GM19239 (cell line): Measurements from ENCODE around the gene SETD2.
A peak's percentile ranks its signal among the peaks of the same experiment; 100 is the strongest.

ENCODE experiments used
- DNase-seq: peaks from one replicate; pipeline ENCODE4 v3.0.0; 2011; ENCODE audit warnings: low spot score; ENCODE audit not compliant: insufficient read length
- FAIRE-seq: peaks from 2 replicates; lab custom pipeline; 2011; peaks lifted over from hg19 to GRCh38; lab: Jason Lieb, UNC

SETD2 gene

DNA sequence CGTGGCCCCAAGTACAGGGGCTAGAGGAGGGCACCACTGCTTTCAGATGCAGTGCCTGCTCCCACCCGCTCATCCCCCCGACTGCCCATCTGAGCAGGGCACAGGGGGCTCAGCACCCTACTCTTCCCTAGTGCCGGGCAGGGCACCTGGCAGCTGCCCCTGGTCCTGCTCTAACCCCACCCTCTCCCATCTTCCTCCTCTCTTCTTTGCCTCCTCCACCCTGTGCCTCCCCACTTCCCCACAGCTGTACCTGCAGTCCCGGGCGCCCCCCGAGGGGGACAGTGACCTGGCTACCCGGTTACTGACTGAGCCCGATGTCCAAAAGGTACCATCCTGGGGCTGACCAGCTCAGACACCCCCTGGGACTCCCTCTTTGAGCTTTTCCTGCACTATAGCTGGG is 171.7 kb downstream of the SETD2 start:
- no peak for DNase-seq

DNA sequence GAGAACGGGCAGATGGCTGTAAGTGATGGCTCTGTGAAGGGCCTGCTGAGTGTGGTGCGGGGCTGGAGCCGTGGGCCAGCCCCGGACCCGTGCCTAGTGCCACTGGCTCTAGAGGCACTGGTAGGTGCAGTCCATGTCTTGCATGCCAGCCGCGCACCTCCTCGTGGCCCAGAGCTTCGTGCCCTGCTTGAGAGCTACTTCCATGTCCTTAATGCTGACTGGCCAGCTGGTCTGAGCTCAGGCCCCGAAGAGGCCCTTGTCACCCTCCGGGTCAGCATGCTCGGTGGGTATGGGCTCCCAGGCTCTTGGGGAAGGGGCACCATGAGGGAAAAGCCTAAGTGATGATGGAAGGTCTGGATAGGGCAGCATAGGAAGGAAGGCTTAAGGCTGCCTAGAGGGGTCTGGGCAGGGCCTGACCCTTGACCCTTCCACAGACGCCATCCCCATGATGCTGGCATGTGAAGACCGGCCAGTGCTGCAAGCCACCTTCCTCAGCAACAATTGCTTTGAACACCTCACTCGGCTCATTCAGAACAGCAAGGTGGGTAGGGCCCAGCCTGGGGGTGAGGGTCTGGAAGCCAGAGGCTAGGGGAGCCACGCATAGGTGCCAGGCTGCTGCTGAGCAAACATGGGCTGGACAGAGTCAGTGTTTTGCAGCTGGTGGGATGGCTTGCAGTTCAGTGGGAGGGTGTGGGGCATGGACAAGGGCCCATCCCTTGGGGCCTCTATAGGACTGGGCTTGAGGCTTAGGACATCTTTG is 172.3 kb downstream of the SETD2 start:
- DNase-seq (no peak), FAIRE-seq (no peak)

More for the DNA sequence above, 171.7 kb downstream of the SETD2 start:
- no peak for FAIRE-seq

DNA sequence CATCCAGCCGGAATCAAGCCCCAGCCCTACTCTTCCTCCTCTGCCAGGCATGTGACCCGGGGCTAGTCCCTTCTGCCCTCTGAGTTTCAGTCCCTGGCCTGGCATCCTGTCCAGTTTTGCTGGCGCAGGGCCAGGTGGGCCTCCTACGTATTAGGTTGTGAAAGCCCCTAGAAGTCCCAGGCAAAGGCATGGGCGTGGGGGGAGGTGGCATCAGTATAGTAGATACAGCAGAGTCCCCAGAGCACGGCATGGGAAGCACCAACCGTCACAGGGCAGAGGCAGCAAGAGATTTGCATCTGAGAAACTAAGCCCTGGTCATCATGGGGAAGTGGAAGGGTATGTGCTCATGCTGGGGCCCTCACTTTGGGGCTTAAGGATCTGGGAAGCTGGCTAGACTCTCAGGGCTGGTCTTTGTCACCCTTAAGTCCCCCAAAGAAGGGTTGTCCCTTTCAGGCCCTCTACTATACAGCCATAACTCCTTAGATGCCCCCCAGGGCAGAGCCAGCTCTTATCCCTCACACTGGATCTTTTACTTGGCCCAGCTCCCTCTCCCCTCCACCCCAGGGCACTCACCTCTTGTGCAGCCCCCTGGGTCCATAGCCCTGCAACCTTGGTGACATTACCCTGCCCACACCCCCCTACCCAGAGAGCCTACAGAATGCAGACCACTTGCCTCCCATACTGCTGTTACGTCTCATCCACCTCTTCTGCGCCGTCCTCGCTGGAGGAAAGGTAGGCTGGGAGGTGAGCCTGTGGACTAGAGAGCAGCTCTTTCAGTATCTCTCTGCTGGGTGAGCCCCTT is 173.1 kb downstream of the SETD2 start:
- DNase-seq (no peak), FAIRE-seq (peak; percentile 54)

DNA sequence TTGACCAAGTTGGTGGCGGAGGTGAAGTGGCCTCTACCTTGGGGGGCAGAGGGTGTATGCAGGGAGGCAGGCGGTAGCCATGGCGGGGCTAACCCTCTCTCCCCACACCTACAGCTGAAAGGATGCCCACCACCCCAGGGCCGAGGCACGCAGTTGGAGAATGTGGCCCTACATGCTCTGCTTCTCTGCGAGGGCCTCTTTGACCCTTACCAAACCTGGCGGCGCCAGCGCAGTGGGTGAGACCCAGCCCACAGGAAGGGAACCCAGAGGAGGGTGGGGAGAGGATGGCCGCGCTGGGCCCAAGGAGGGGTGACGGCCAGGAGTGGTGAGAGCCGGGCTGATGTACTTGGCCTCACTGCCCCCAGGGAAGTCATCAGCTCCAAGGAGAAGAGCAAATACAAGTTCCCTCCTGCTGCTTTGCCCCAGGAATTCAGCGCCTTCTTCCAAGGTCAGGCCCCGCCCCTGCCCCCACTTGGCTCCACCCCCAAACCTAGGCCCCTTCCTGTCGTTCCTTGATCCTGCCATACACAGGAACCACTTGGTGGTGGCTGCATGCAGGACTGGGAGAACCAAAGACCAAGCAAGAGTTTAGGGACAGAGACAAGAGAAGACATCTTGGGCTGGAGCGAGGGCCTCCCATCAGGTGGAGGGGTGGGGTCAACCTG is 174.6 kb downstream of the SETD2 start:
- DNase-seq (no peak), FAIRE-seq (no peak)

DNA sequence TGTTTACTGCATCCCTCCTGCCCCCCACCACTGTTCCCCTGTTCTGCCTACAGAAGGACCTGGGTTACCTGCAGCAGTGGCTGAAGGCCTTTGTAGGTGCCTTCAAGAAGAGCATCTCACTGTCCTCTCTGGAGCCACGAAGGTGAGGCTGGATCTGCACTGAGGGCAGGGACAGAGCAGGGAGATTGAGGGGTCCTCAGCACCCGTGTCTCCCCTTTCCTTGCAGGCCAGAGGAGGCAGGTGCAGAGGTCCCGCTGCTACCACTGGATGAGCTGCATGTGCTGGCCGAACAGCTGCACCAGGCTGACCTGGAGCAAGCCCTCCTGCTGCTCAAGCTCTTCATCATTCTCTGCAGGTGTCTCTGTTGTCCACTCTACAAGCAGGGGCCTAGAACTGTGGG is 175.3 kb downstream of the SETD2 start:
- DNase-seq (no peak), FAIRE-seq (no peak)

DNA sequence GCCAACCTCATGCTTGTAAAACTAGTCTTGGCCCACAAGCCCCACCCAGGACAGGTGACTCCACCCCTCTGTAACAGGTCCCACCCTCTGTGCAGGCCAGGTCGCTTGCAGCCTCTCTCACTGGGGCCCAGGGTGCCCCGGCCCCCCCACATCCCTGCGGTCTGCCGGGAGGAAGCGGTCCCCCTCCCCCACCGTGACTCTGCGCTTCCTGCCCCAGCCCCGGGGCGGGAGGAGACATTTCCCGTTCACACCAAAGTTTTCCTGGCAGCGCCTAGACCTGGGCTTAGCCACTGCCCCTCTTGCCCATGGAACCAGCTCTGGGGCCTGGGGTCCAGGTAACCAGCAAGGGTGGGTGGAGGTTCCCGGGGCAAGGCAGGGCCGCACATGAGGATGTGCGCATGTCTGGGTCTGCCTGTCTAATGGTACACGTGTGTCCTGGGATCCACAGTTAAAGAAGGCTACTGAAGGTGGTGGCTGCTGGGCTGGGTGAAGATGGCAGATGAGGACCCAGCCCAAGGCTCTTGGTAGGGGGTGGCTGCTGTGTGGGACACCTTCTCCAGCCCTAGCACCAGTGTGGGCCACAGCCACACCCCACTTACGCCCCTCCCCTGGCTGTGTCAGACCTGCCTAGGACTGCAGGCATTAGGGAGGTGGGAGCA is 176.0 kb downstream of the SETD2 start:
- FAIRE-seq (peak; percentile 92), DNase-seq (peak; percentile 88)

DNA sequence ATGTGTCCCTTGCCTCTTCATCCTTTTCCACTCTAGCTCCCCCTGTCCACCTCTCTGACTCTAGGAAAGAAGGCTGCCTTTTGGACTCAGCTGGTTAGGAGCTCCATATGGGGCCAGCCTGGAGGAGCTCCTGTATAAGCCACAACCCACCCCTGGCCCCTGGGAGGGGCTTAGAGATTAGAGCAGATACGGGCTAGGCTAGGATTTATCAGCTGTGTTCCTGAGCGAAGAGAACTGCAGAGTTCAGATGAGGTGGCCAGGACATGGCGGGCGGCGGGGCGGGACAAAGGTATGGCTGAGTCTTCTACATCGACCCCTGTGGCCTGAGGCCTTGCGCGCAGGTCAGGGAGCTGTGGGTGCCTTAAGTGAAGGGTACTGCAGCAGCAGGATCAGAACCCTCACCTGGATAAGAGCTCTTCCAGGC is 176.6 kb downstream of the SETD2 start:
- DNase-seq (no peak), FAIRE-seq (no peak)

DNA sequence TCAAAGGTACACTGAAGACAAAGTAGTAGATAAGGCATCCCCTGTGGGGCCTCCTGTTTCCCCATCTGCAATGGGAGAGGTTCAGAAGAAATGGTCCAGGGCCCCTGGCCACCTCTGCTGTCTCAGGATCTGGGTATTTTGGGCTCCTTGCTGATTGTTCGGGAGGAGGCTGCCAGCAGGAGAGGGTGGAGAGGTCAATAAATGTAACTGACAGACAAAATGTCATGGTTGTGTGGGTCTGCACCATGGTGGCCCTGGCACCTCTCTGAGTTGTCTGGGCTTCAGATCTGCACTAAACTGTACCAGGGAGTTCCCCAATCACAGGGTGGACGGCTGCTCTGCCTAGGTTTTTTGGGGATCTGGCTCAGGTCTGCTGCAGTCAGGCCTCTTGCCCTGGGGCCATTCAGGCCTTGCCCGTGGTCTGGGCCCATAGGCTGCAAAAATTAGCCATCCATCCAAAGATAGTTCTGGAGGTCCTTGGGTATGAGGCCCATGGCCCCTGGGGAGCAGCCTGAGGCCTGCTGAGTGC is 177.1 kb downstream of the SETD2 start:
- DNase-seq (no peak), FAIRE-seq (no peak)

DNA sequence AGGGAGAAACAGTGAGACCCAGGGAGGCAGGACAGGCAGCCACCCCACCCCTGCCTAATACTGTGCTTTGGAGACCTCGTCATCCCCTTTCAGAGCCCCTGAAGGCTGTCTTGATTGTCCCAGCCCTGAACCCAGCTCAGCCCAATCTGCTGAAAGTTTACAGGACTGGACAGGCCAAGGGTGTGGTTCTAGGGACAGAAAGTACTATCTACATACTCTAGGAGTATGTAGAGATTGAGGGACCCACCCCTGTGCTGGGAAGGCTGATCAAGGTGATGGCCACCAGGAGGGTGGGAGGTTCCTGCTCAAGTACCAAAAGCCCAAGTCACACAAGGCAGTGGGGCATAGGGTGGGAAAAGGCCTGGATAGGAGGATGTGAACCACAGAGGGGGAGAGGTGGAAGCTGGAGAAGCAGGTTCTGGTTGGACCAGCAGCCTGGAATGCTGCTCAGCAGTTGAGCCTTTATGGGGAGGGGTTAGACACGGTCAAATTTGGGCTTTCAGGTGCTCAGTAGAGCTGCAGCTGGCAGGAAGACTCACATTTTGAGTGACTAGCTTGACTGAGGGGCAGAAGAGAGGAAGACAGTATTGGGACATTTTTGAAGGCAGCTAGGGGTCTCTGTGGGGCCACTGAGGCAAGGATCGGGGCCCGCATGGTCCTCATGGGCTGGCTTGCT is 177.7 kb downstream of the SETD2 start:
- DNase-seq (no peak), FAIRE-seq (no peak)

DNA sequence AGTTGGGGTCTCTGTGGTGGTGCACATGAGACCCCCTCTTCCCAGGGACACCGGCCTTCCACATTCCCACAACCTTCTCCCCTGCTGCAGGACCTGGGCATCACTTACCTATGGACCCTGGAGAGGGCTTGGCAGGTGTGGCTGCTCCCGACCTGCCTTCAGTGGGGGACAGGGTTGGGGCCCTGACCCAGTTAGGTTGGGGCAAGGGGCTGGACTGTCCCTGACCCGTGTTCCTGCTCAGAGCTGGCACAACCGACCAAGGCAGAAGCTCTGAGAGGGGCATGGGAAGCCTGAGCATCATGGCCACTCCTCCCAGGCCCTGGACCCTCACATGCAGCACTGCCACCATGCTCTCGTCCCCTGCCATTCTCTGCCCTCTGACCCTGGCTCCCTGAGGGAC is 178.3 kb downstream of the SETD2 start:
- FAIRE-seq: no peak
- DNase-seq: no peak

DNA sequence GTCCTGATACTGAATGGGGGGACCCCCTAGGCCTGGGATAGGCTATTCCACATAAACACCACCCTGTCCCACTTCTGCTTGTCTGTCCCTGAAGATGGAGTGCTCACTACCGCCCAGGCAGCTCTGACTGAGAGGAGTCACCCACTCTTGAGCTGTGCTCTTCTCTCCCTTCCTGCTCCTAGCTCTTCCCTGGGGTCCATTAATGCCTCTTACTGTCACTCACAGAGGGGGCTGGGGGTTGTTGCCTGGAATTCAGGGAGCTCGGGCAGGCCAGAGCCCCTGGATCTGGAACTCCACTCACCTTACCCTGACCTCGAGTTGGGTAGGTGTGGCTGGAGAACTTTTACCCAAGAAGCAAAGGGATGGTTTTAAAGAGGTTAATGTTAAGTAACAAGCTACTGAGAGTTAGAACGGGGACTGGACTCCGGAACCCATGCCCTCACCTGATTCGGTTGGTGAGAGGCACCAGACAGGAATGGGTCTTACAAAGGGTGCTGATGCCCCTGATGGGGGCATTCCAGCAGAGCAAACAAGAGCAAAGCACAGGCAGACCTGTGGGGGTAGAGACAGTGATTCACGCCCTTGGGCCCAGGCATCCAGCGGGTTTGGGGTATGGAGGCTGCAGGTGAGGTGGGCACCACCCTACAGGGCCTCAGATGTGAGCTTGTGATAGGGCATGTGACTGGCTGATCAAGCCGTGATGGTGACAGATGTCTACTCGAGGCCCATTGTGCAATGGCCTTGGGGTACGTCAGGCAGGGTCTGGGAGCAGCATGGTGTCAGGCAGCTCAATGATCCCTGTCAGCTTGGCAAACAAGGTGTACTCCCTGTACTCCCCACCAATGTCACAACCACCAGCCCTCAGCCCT is 179.1 kb downstream of the SETD2 start:
- no peak for DNase-seq
- FAIRE-seq: no peak

DNA sequence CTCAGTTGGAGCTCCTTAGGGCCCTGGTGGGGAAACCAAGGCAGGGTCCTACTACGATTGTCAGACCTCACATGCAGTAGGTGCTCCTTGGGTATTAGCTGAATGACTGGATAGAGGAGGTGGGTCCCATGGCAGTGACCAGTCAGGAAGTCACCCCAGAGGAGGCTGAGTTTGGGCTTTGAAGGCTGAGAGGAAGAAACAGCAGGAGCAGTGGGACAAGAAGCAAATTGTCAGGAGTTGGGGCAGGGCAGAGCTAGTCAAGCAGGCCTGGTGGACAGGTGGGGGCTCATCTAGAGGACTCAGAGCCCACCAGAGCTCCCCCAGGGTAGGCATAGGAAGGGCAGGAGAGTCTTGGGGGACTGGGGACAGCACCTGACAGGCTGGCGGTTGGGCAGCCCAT is 181.4 kb downstream of the SETD2 start:
- no peak for FAIRE-seq
- no peak for DNase-seq

DNA sequence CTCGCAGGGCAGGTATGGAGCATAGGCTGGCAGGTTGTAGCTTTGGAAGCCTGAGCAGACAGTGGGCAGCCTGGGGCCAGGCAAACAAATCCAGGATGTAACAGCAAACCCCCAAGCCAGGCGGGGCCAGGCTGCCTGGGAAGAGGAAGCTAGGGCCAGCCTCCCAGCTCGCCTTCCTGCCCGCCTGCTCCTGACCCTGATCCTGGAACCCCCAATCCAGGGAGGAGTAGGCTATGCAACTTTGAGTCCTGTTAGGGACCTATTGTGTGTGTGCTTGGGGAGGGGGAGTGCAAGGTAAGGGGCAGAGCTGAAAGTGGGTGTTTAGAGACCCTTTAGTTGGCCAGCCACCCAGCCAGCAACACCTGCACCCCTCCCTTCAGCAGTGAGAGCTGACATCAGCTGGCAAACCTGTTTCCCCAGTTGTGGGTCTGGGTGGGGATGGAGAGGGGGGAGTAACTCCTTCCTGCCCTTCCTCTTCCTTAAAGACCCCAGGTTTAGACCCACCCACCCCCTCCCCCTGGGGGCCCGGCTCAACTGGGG is 181.9 kb downstream of the SETD2 start:
- no peak for FAIRE-seq
- DNase-seq: no peak

DNA sequence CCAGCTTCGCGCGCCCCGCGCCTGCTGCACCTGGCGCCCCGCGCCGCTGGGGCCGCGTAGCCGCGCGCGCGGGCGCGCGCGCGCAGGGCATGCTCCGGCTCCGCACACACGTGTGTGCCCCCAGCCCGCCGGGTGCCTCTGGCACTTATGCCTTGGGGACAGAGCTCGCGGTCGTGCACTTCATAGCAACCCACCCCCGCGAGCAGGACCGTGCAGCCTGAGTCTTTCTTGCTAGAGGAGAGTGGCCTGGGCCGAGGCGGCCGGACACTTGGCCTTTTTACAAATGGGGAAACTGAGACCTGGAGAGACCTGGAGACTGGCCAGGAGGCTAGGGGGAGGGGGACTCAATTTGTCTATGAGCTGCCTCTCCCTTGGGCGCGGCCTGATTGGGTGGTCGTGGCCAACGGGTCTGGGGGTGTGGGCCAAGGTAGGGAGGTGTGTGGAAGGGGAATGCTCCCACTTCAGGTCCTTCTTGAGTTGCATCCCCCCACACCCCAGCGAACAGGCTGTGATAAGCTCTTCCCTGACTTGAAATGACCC is 183.9 kb downstream of the SETD2 start:
- FAIRE-seq: no peak
- no peak for DNase-seq

DNA sequence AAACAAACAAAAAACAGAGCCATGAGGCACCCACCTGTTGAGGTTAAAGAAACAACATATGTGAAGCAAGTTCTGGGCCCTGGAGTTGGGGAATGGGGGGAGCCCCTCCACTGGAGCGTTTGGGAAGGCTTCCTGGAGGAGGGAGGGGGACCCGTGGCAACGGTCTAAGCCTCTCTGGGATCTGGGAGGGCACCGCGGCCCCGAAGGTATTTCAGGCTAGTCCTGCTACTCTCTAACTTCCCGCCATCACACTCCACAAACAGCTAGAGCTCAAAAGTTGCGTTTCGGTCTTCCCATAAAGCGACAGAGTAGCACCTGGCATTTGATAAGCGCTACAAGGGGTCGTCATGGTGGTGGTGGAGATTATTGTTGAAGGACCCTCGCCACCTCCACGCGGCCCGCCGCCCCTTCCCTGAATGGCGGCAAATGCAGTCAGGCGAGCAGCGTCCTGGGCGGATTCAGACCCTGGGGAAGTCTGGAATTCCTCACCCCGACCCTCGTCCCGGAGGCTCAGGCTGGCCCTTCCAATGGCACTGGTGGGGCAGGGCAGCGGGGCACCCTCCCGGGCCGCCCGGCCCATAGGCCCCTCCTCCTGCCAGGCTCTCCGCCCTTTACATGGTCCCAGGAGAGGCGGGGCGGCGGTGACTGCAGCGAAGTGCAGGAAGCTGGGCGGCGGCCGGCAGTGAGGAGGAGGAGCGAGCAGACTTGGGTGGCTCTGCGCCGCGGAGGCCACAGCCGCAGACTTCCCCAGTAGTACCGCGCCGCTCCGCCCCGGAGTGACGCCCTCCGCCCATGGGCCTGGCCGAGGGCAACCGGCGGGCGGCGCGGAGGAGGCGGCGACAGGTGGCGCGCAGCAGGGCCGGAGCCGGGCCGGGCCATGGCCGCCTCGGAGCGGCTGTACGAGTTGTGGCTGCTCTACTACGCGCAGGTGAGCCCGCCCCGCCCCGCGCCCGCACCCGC is 184.6 kb downstream of the SETD2 start, which contains the start of gene NBEAL2:
NBEAL2 (plus strand) TSS at position 682 of the 960 bp plus-strand sequence; CDS start at position 878, 196 bp downstream.
- peak; percentile 97 for DNase-seq
- peak; percentile 91 for FAIRE-seq

DNA sequence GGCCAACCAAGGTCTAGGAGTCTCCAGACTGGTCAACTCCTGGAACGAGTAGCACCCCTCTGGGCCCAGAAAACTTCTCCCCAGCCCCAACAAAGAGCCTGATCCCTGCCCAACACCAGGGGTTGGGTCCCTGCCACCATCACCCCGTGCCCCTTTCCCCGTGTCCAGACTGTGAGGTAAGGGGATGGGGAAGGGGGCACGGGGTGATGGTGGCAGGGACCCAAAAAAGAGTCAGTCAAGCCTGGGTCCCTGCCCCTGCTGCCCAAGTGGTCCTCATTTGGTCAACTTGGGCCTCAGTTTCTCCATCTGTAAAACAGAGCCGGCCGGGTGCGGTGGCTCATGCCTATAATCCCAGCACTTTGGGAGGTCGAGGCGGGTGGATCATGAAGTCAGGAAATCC is 185.5 kb downstream of the SETD2 start:
- FAIRE-seq (no peak), DNase-seq (no peak)

DNA sequence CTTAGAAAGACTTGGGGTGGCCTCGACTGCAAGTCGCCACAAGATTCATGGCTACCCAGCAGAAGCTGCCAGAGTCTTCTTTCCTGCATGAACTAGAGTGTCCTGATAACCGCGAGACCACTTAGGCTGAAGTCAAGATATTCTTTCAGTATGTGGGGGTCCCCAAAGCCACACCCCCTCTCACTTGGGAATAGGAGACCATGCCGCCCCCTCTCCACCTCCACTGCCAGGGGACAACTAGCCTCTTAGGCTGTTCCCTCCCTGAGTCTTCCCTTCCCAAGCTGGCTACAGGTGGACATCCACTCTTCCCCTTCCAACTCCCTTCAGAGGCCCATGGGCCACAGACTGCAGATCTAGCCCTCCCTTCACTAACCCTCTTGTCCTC is 186.1 kb downstream of the SETD2 start:
- FAIRE-seq: no peak

More for the DNA sequence above, 186.1 kb downstream of the SETD2 start:
- DNase-seq: no peak
